ENCODE results near the gene INTU.
A peak's percentile ranks its signal among the peaks of the same experiment; 100 is the strongest.
"Not testable (repeated sequence)": the region's sequence is repeated elsewhere in the genome, so short reads cannot be mapped to it uniquely, and the experiment has no call there.

The INTU gene

DNA sequence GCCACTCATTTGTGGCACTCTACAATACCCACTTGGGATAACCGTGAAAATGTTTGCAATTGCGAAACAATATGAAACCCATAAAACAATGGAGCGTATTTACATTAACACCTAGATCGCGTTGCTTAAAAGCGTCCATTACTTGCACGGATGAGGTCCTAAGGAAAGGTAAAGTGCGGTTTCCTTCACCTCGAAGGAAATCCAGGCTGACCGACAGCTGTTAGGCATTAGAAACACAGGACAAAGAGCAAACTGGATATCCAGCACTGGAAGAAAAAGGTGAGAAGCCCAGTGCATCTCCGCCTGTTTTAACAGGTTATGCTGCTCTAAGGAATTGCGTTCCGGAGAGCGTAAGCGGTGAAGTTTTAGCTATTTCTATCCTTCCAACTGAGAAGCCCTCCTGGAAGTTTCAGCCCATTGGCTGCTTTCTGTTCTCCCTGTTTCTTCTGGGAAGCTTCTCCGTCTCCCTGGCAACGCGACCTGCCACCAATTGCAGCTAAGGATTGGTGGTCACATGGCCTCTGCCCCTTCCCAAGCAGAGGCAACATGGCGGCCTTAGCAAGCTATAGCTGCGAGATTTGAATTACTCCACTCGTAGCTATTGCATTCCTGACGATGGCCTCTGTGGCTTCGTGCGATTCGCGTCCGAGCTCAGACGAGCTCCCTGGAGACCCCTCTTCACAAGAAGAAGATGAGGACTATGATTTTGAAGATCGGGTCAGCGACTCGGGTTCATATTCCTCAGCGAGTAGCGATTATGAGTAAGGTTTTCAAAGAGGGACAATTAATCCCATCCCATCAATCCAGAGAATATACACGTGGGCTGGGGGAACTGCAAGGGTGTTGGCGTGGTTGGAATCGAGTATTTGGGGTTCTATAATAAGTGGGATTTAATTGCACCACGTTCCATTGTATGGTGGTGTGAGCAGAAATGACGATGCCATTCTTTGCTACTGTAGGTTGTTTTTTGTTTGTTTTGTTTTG lies at the start of gene INTU:
Gene INTU (plus strand): TSS at position 538 of the 984 bp plus-strand sequence. CDS start 78 bp downstream, at position 616.
- Histone ChIP-seq H3K9me3 (ENCODE audit: control insufficient read depth in 1 of 2, low read length in 2 of 2) (no peaks in the 10 kb centered on the region), H3K27me3 (ENCODE audit: low read depth, low read length) (no peaks in the 10 kb centered on the region), H3K36me3 (ENCODE audit: control insufficient read depth in 1 of 2, insufficient read depth in 2 of 2, low read length in 2 of 2) (no peaks in the 10 kb centered on the region), H3K27ac (ENCODE audit: low read length) (peak within 1 kb of the TSS; percentile 45), H3K4me3 (ENCODE audit: low read depth in 1 of 2, low read length in 2 of 2) (peak within 1 kb of the TSS; percentile 80 to 87), H3K4me1 (ENCODE audit: control insufficient read depth in 1 of 2, insufficient read depth in 2 of 2, low read length in 2 of 2) (peaks cover 0 to 16% of the 10 kb centered on the region in 2 donors)

DNA sequence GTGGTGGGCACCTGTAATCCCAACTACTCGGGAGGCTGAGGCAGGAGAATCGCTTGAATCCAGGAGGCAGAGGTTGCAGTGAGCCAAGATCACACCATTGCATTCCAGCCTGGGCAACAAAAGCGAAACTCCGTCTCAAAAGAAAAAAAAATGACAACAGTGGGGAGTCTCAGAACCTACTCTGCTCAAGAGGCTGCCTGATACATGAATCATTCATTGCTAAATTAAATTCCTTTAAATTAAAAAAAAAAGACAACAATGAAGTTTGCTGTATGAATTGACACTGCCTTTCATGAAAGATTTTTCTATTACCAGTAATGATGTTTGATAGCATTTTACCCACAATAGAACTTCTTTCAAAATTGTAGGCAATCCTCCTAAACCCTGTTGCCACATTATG lies 46.3 kb upstream of the INTU start:
- not testable (repeated sequence) for H3K9me3 ChIP-seq (ENCODE audit: control insufficient read depth in 1 of 2, low read length in 2 of 2); H3K4me3 ChIP-seq (ENCODE audit: low read depth in 1 of 2, low read length in 2 of 2); H3K36me3 ChIP-seq (ENCODE audit: control insufficient read depth in 1 of 2, insufficient read depth in 2 of 2, low read length in 2 of 2); H3K27me3 ChIP-seq (ENCODE audit: low read depth, low read length); H3K27ac ChIP-seq (ENCODE audit: low read length); H3K4me1 ChIP-seq (ENCODE audit: control insufficient read depth in 1 of 2, insufficient read depth in 2 of 2, low read length in 2 of 2)

DNA sequence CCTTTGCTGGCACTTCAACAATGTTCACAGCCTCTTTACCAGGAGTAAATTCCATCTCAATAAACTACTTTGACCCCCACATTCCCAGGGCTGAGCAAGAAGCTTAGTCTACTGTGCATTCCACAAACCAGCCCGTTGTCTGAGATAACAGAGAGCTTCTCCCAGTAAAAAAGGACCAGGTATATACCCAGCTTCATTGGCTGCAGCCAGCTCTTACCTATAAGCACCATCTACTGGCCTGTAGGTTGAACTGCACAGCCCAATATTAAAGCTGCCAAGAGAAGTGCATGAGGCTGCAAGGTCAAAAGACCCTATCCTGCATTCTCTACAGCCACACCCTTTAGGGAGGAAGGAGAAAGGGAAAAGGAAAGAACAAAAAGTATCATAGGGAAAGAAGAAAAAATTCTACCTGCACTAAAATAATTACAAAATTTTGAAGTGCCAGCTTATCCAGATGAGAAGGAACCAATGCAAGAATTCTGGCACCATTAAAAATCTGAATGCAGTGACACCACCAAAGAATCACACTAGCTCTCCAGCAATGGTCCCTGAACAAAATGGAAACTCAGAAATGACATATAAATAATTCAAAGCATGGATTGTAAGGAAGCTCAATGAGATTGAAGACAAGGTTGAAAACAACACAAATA lies 45.7 kb upstream of the INTU start:
- H3K9me3 ChIP-seq (ENCODE audit: control insufficient read depth in 1 of 2, low read length in 2 of 2): no peaks in the 10 kb centered on the region
- H3K4me3 ChIP-seq (ENCODE audit: low read depth in 1 of 2, low read length in 2 of 2): no peak overlapping the region
- H3K4me1 ChIP-seq (ENCODE audit: control insufficient read depth in 1 of 2, insufficient read depth in 2 of 2, low read length in 2 of 2): no peaks in the 10 kb centered on the region
- no peaks in the 10 kb centered on the region for H3K27me3 ChIP-seq (ENCODE audit: low read depth, low read length)
- H3K36me3 ChIP-seq (ENCODE audit: control insufficient read depth in 1 of 2, insufficient read depth in 2 of 2, low read length in 2 of 2): no peaks in the 10 kb centered on the region
- no peak overlapping the region for H3K27ac ChIP-seq (ENCODE audit: low read length)

DNA sequence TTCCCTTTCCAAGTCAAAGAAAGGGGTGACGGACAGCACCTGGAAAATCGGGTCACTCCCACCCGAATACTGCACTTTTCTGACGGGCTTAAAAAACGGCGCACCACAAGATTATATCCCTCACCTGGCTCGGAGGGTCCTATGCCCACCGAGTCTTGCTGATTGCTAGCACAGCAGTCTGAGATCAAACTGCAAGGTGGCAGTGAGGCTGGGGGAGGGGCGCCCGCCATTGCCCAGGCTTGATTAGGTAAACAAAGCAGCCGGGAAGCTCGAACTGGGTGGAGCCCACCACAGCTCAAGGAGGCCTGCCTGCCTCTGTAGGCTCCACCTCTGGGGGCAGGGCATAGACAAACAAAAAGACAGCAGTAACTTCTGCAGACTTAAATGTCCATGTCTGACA lies 43.6 kb upstream of the INTU start:
- H3K4me1 ChIP-seq (ENCODE audit: control insufficient read depth in 1 of 2, insufficient read depth in 2 of 2, low read length in 2 of 2); H3K4me3 ChIP-seq (ENCODE audit: low read depth in 1 of 2, low read length in 2 of 2); H3K27me3 ChIP-seq (ENCODE audit: low read depth, low read length); H3K9me3 ChIP-seq (ENCODE audit: control insufficient read depth in 1 of 2, low read length in 2 of 2); H3K27ac ChIP-seq (ENCODE audit: low read length); H3K36me3 ChIP-seq (ENCODE audit: control insufficient read depth in 1 of 2, insufficient read depth in 2 of 2, low read length in 2 of 2): not testable (repeated sequence)

DNA sequence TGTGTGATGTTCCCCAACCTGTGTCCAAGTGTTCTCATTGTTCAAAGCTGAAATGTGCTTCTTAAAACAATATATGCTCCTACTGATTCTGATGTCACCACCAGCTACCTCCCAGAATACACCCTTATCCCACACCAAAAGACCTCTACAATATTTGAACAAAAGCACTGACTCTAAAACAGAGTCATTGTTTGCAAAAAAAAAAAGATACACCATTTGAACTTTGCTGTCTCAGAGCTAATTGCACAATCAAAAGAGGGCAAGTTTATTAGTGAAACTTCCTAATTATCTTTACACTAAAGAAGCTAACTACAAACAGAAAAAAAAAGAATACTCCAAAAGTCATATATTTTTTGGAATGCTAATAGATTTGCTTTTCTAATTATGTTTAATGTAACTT lies 34.1 kb upstream of the INTU start:
- Histone ChIP-seq H3K4me1 (ENCODE audit: control insufficient read depth in 1 of 2, insufficient read depth in 2 of 2, low read length in 2 of 2) (no peaks in the 10 kb centered on the region), H3K9me3 (ENCODE audit: control insufficient read depth in 1 of 2, low read length in 2 of 2) (no peaks in the 10 kb centered on the region), H3K4me3 (ENCODE audit: low read depth in 1 of 2, low read length in 2 of 2) (no peak overlapping the region), H3K27me3 (ENCODE audit: low read depth, low read length) (no peaks in the 10 kb centered on the region), H3K36me3 (ENCODE audit: control insufficient read depth in 1 of 2, insufficient read depth in 2 of 2, low read length in 2 of 2) (no peaks in the 10 kb centered on the region), H3K27ac (ENCODE audit: low read length) (no peak overlapping the region)

DNA sequence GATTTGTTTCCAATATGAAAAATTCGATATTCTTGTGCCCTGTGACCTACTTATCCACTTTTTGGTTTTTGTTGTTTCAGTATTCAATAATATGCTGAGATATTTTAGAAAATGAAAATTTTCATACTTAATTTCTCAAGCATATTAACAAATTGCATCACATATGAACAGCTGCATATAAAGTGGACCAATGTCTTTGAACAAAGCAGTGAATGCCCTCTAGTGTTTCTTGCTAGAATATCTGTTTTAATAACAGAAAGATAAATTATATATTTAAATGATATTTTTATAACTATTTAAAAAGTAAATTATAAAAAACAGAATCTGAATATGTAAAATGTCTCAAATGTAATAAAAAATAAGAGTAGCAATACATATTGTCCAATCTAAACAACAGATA lies 31.7 kb upstream of the INTU start:
- Histone ChIP-seq H3K36me3 (ENCODE audit: control insufficient read depth in 1 of 2, insufficient read depth in 2 of 2, low read length in 2 of 2) (no peaks in the 10 kb centered on the region), H3K27ac (ENCODE audit: low read length) (no peak overlapping the region), H3K27me3 (ENCODE audit: low read depth, low read length) (no peaks in the 10 kb centered on the region), H3K9me3 (ENCODE audit: control insufficient read depth in 1 of 2, low read length in 2 of 2) (no peaks in the 10 kb centered on the region), H3K4me1 (ENCODE audit: control insufficient read depth in 1 of 2, insufficient read depth in 2 of 2, low read length in 2 of 2) (no peaks in the 10 kb centered on the region), H3K4me3 (ENCODE audit: low read depth in 1 of 2, low read length in 2 of 2) (no peak overlapping the region)

DNA sequence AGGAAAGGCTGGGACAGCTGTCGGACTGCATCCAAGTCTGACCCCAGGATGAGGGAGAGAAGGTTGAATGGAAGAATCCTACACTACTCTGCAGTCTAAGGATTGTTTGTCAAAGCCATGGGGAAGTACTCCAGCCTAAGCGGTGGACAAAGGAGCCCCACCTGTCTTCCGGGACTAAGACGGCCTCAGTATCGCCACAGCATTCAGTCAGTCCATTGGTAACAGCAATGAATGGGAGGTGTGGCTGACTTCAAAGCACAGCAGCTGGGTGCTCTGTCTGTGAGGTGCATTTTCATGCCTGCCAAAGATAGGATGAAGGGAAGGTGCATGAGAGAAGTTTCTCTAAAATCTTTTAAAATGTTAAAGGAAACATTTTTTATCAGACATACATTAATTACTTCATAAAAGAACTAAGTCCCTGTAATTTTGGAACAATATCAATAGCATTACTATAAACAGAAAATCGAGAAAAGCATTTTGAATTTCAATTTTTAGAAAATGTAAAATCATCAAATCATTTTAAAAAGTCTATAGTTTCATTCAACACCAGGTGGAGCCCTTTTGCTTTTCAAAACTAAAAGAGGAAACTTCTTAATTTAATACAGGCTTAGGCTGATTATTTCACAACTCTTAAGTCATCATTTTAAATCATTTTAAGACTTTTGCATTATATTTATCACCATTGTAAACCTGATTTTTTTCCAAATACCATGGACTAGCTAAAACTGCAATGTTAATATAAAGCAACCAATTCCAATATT lies 27.6 kb upstream of the INTU start:
- no peak overlapping the region for H3K4me3 ChIP-seq (ENCODE audit: low read depth in 1 of 2, low read length in 2 of 2)
- no peak overlapping the region for H3K27ac ChIP-seq (ENCODE audit: low read length)
- no peaks in the 10 kb centered on the region for H3K4me1 ChIP-seq (ENCODE audit: control insufficient read depth in 1 of 2, insufficient read depth in 2 of 2, low read length in 2 of 2)
- no peaks in the 10 kb centered on the region for H3K36me3 ChIP-seq (ENCODE audit: control insufficient read depth in 1 of 2, insufficient read depth in 2 of 2, low read length in 2 of 2)
- no peaks in the 10 kb centered on the region for H3K9me3 ChIP-seq (ENCODE audit: control insufficient read depth in 1 of 2, low read length in 2 of 2)
- no peaks in the 10 kb centered on the region for H3K27me3 ChIP-seq (ENCODE audit: low read depth, low read length)

DNA sequence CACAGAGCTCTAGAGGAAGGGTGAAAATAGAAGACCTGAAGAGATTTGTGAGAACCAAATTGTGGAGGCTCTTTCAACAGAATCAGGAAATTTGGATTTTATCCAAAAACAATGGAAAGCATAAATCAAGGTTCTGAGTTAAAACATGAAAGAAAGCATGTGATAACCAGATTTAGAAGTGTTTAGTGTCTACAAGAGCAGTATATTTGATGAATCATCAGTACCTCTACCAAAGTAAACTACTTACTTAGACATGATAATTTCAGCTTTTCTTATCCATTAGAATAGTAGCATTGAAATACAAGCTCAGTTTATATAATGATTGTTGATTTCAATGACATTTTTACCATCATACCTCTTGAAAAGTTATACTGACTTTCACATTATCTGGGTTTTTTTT lies 25.9 kb upstream of the INTU start:
- Histone ChIP-seq H3K4me1 (ENCODE audit: control insufficient read depth in 1 of 2, insufficient read depth in 2 of 2, low read length in 2 of 2) (no peaks in the 10 kb centered on the region), H3K9me3 (ENCODE audit: control insufficient read depth in 1 of 2, low read length in 2 of 2) (no peaks in the 10 kb centered on the region), H3K27ac (ENCODE audit: low read length) (no peak overlapping the region), H3K36me3 (ENCODE audit: control insufficient read depth in 1 of 2, insufficient read depth in 2 of 2, low read length in 2 of 2) (no peaks in the 10 kb centered on the region), H3K4me3 (ENCODE audit: low read depth in 1 of 2, low read length in 2 of 2) (no peak overlapping the region), H3K27me3 (ENCODE audit: low read depth, low read length) (no peaks in the 10 kb centered on the region)

DNA sequence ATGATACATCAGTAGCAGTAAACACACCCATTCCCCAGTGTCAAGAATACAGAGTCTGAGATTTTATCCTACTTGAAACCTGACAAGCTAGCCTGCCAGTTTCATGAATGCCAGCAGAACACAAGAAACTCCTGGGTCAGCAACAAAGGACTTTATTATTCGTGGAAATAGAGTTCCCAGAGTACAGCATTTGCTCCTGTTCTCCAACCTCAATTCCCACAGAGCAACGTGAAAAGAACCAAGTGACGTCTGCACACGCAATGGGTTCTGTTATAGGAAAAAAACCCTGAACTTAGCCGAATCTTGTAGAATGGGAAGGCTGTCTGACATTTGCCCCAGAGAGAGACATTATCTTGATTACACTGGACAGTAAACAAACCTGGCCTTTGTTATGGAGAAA lies 23.3 kb upstream of the INTU start:
- H3K27ac ChIP-seq (ENCODE audit: low read length): no peak overlapping the region
- H3K27me3 ChIP-seq (ENCODE audit: low read depth, low read length): no peaks in the 10 kb centered on the region
- no peaks in the 10 kb centered on the region for H3K36me3 ChIP-seq (ENCODE audit: control insufficient read depth in 1 of 2, insufficient read depth in 2 of 2, low read length in 2 of 2)

DNA sequence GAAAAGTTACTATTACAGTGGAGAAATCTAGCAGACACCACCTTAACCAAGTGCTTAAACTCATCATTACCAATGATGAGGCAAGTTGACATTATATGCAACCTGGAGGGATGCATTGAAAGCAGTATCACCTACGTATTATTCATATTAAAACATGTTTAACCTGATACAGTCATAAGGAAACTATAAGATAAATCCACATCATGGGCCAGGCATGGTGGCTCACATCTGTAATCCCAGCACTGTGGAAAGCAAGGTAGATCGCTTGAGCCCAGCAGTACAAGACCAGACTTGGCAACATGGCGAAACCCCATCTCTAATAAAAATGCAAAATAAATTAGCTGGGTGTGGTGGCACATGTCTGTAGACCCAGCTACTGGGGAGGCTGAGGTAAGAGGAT lies 22.3 kb upstream of the INTU start:
- Histone ChIP-seq H3K27ac (ENCODE audit: low read length) (no peak overlapping the region), H3K4me1 (ENCODE audit: control insufficient read depth in 1 of 2, insufficient read depth in 2 of 2, low read length in 2 of 2) (no peaks in the 10 kb centered on the region), H3K9me3 (ENCODE audit: control insufficient read depth in 1 of 2, low read length in 2 of 2) (no peaks in the 10 kb centered on the region), H3K36me3 (ENCODE audit: control insufficient read depth in 1 of 2, insufficient read depth in 2 of 2, low read length in 2 of 2) (no peaks in the 10 kb centered on the region), H3K4me3 (ENCODE audit: low read depth in 1 of 2, low read length in 2 of 2) (no peak overlapping the region), H3K27me3 (ENCODE audit: low read depth, low read length) (no peaks in the 10 kb centered on the region)

More for the DNA sequence above, 23.3 kb upstream of the INTU start:
- Histone ChIP-seq H3K4me1 (ENCODE audit: control insufficient read depth in 1 of 2, insufficient read depth in 2 of 2, low read length in 2 of 2) (no peaks in the 10 kb centered on the region), H3K4me3 (ENCODE audit: low read depth in 1 of 2, low read length in 2 of 2) (no peak overlapping the region), H3K9me3 (ENCODE audit: control insufficient read depth in 1 of 2, low read length in 2 of 2) (no peaks in the 10 kb centered on the region)

DNA sequence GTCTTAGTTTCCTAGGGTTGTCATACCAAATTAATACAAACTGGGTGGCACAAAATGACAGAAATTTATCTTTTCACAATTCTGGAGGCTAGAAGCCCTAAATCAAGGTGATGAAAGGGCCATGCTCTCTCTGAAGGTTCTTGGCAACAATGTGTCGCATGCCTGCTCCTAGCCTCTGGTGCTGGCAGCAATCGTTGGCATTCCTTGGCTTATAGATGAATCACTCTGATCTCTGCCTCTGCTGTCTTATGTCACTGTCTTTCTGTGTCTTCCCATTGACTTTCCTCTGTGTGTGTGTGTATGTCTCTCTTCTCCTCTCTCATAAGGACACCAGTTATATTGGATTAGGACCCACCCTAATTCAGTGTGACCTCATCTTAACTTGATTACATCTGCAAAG lies 15.9 kb upstream of the INTU start:
- H3K27me3 ChIP-seq (ENCODE audit: low read depth, low read length): no peaks in the 10 kb centered on the region
- no peak overlapping the region for H3K27ac ChIP-seq (ENCODE audit: low read length)
- no peak overlapping the region for H3K4me3 ChIP-seq (ENCODE audit: low read depth in 1 of 2, low read length in 2 of 2)
- H3K36me3 ChIP-seq (ENCODE audit: control insufficient read depth in 1 of 2, insufficient read depth in 2 of 2, low read length in 2 of 2): no peaks in the 10 kb centered on the region
- no peaks in the 10 kb centered on the region for H3K4me1 ChIP-seq (ENCODE audit: control insufficient read depth in 1 of 2, insufficient read depth in 2 of 2, low read length in 2 of 2)
- no peaks in the 10 kb centered on the region for H3K9me3 ChIP-seq (ENCODE audit: control insufficient read depth in 1 of 2, low read length in 2 of 2)

Measured in muscle layer of duodenum (tissue), 2 donors.